Mesothelial cell of epicardium (in vitro differentiated cells): Measurements from ENCODE around the gene SLAMF7. TPM values are rescaled to one million over a fixed set of nuclear protein-coding genes. Genes with fewer than 3 reads are reported as not detected.
A peak's percentile ranks its signal among the peaks of the same experiment; 100 is the strongest.

Experiments
- DNase-seq, 2 experiments: peaks; one replicate each; pipeline ENCODE4 v3.0.0; 2021; ENCODE audit warnings: low spot score in 2 of 2; ENCODE audit not compliant: unreplicated experiment in 2 of 2
- H3K27ac Mint-ChIP-seq: 2 replicates; pipeline ENCODE4 v1.8.0; 2021; ENCODE audit warnings: mixed read lengths
- H3K27me3 Mint-ChIP-seq: 2 replicates; pipeline ENCODE4 v1.8.0; 2021; ENCODE audit warnings: low read depth, mixed read lengths
- H3K36me3 Mint-ChIP-seq: 2 replicates; pipeline ENCODE4 v1.8.0; 2021; ENCODE audit warnings: mixed read lengths
- H3K4me1 Mint-ChIP-seq: 2 replicates; pipeline ENCODE4 v1.8.0; 2021; ENCODE audit warnings: mixed read lengths
- H3K4me3 Mint-ChIP-seq: 2 replicates; pipeline ENCODE4 v1.8.0; 2021; ENCODE audit warnings: mild to moderate bottlenecking, moderate library complexity, mixed read lengths
- H3K9me3 Mint-ChIP-seq: 2 replicates; pipeline ENCODE4 v1.8.0; 2021; ENCODE audit warnings: mixed read lengths
- CTCF ChIP-seq: fragments of 200-600 bp; sonication (generic); IDR thresholded peaks from one replicate; pipeline ENCODE4 v1.5.0; 2021; ENCODE audit warnings: antibody characterized with exemption; ENCODE audit not compliant: unreplicated experiment
- total RNA-seq: library from RNA; stranded (reverse); gene quantifications from 3 replicates; pipeline ENCODE4 v1.2.1, GENCODE V29; 2021

SLAMF7 gene
- total RNA-seq, 1 donor from 2014 or later, result not detected

- no peak overlapping the region for H3K4me3 Mint-ChIP-seq
- no peak for DNase-seq
- H3K9me3 Mint-ChIP-seq, result peaks cover 8% of the 10 kb centered on the region
- TF ChIP-seq CTCF, result no peak
- no peaks in the 10 kb centered on the region for H3K36me3 Mint-ChIP-seq
- H3K27me3 Mint-ChIP-seq, result no peaks in the 10 kb centered on the region
- H3K27ac Mint-ChIP-seq, result no peak overlapping the region
- peaks cover 16% of the 10 kb centered on the region for H3K4me1 Mint-ChIP-seq
Observed at GRCh38 chr1:160773093-160773492, 34.0 kb downstream of the SLAMF7 start.

- Mint-ChIP-seq H3K4me3 (no peak overlapping the region), H3K27ac (no peak overlapping the region), H3K36me3 (no peaks in the 10 kb centered on the region), H3K9me3 (peaks cover 8% of the 10 kb centered on the region), H3K4me1 (peaks cover 16% of the 10 kb centered on the region), H3K27me3 (no peaks in the 10 kb centered on the region)
- no peak for TF ChIP-seq CTCF
- DNase-seq, result no peak
Observed at GRCh38 chr1:160774886-160775719, 36.1 kb downstream of the SLAMF7 start.

- H3K4me3 Mint-ChIP-seq, result no peak overlapping the region
- no peaks in the 10 kb centered on the region for H3K27me3 Mint-ChIP-seq
- no peak for TF ChIP-seq CTCF
- H3K9me3 Mint-ChIP-seq, result peaks cover 8% of the 10 kb centered on the region
- H3K4me1 Mint-ChIP-seq, result peaks cover 21% of the 10 kb centered on the region
- no peak overlapping the region for H3K27ac Mint-ChIP-seq
- DNase-seq, result no peak
- no peaks in the 10 kb centered on the region for H3K36me3 Mint-ChIP-seq
Observed at GRCh38 chr1:160776178-160776577, 37.1 kb downstream of the SLAMF7 start.

- no peaks in the 10 kb centered on the region for H3K9me3 Mint-ChIP-seq
- H3K4me3 Mint-ChIP-seq, result no peak overlapping the region
- peak; percentile 57 for TF ChIP-seq CTCF
- no peak for DNase-seq
- H3K27ac Mint-ChIP-seq, result no peak overlapping the region
- H3K36me3 Mint-ChIP-seq, result no peaks in the 10 kb centered on the region
- H3K4me1 Mint-ChIP-seq, result peaks cover 33% of the 10 kb centered on the region
- H3K27me3 Mint-ChIP-seq, result no peaks in the 10 kb centered on the region
Observed at GRCh38 chr1:160777486-160778089, 38.5 kb downstream of the SLAMF7 start.

GRCh38 chr1:160778976-160779375 is 39.9 kb downstream of the SLAMF7 start:
- no peak for TF ChIP-seq CTCF
- DNase-seq, result no peak
- Mint-ChIP-seq H3K36me3 (no peaks in the 10 kb centered on the region), H3K27me3 (no peaks in the 10 kb centered on the region), H3K9me3 (no peaks in the 10 kb centered on the region), H3K27ac (no peak overlapping the region), H3K4me3 (no peak overlapping the region), H3K4me1 (peaks cover 28% of the 10 kb centered on the region)
